GM21526 (cell line): ENCODE measurements around the gene PRR15L.
"Not testable (repeated sequence)": the region's sequence is repeated elsewhere in the genome, so short reads cannot be mapped to it uniquely, and the experiment has no call there.

Source experiments
- ATAC-seq: cut with Tn5 transposase; IDR thresholded peaks from one replicate; pipeline ENCODE4 v1.9.1; 2021; ENCODE audit warnings: moderate library complexity; ENCODE audit not compliant: unreplicated experiment, low FRiP score

PRR15L gene

GRCh38 chr17:47957591-47958490 is at the start of gene PRR15L:
PRR15L (minus strand) TSS chr17:47957883; CDS start chr17:47953234, 4,649 bp downstream.
- ATAC-seq: no peak

- ATAC-seq: no peak
Observed at GRCh38 chr17:48006936-48007709, 49.4 kb upstream of the PRR15L start.

- no peak for ATAC-seq
Observed at GRCh38 chr17:48004983-48005382, 47.3 kb upstream of the PRR15L start.

- ATAC-seq: no peak
Observed at GRCh38 chr17:48003417-48004151, 45.9 kb upstream of the PRR15L start.

- ATAC-seq: no peak
Observed at GRCh38 chr17:48002916-48003416, 45.3 kb upstream of the PRR15L start.

- ATAC-seq: no peak
Observed at GRCh38 chr17:48002266-48002915, 44.7 kb upstream of the PRR15L start.

GRCh38 chr17:48001657-48002056 is 44.0 kb upstream of the PRR15L start:
- not testable (repeated sequence) for ATAC-seq

- ATAC-seq: no peak
Observed at GRCh38 chr17:48001197-48001596, 43.5 kb upstream of the PRR15L start.

GRCh38 chr17:47999582-47999981 is 41.9 kb upstream of the PRR15L start:
- ATAC-seq: no peak

- ATAC-seq: no peak
Observed at GRCh38 chr17:47998044-47998443, 40.4 kb upstream of the PRR15L start.

- no peak for ATAC-seq
Observed at GRCh38 chr17:47997586-47997985, 39.9 kb upstream of the PRR15L start.

- no peak for ATAC-seq
Observed at GRCh38 chr17:47996201-47996600, 38.5 kb upstream of the PRR15L start.

- no peak for ATAC-seq
Observed at GRCh38 chr17:47995241-47995935, 37.7 kb upstream of the PRR15L start.

- ATAC-seq: no peak
Observed at GRCh38 chr17:47994724-47995123, 37.0 kb upstream of the PRR15L start.

GRCh38 chr17:47993964-47994363 is 36.3 kb upstream of the PRR15L start:
- ATAC-seq: no peak

GRCh38 chr17:47993031-47993564 is 35.4 kb upstream of the PRR15L start:
- no peak for ATAC-seq

GRCh38 chr17:47992216-47992615 is 34.5 kb upstream of the PRR15L start:
- no peak for ATAC-seq

- ATAC-seq: no peak
Observed at GRCh38 chr17:47990962-47991731, 33.5 kb upstream of the PRR15L start.

- ATAC-seq: no peak
Observed at GRCh38 chr17:47989700-47990099, 32.0 kb upstream of the PRR15L start.
